Measurements from ENCODE around the gene NRF1. TPM values are rescaled to one million over a fixed set of nuclear protein-coding genes. Genes with fewer than 3 reads are reported as not detected.

The NRF1 gene
- total RNA-seq, 1 experiment from 2014 or later: 18.4 TPM

DNA sequence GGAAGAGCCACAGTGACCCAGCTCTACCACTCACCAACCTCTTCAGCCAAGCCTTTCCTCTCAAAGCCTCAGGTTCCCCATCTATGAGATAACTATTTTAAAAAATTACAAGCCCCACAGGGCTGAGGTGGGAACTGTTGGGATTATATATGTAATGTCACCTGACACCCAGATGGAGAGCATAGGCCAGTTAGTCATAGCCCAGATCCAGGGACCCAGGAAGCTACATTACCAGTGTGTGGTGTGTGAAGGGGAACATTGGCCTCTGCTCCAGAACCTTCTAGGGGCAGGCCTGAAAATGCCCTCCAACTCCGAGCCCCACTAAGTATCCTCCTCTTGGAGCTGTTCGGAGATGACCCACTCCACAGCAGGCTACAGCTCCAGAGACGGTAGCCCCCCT is 162.4 kb downstream of the NRF1 start:
- no peak for DNase-seq (ENCODE audit: unreplicated experiment)
- no peaks in the 10 kb centered on the region for H3K36me3 Mint-ChIP-seq (ENCODE audit: insufficient read depth, unreplicated experiment)
- no peak overlapping the region for H3K27ac Mint-ChIP-seq (ENCODE audit: low read depth, unreplicated experiment)
- ChIA-PET CTCF (no interaction called here), POLR2A (interaction anchor here (0.9 kb wide), 1 partner anchor 14 kb away, joined by 3 read pairs; no protein-coding TSS in a partner anchor)
- H3K27me3 Mint-ChIP-seq (ENCODE audit: insufficient read depth, unreplicated experiment): no peaks in the 10 kb centered on the region
- no peaks in the 10 kb centered on the region for H3K4me1 Mint-ChIP-seq (ENCODE audit: insufficient read depth, unreplicated experiment)
- intact Hi-C loops (cut with micrococcal nuclease): no loop called here
- H3K9me3 Mint-ChIP-seq (ENCODE audit: unreplicated experiment): no peaks in the 10 kb centered on the region
- H3K4me3 Mint-ChIP-seq (ENCODE audit: unreplicated experiment): no peak overlapping the region
- BruUV-seq (replicated peaks): no TSS peak
- TF ChIP-seq, protein P1, sequence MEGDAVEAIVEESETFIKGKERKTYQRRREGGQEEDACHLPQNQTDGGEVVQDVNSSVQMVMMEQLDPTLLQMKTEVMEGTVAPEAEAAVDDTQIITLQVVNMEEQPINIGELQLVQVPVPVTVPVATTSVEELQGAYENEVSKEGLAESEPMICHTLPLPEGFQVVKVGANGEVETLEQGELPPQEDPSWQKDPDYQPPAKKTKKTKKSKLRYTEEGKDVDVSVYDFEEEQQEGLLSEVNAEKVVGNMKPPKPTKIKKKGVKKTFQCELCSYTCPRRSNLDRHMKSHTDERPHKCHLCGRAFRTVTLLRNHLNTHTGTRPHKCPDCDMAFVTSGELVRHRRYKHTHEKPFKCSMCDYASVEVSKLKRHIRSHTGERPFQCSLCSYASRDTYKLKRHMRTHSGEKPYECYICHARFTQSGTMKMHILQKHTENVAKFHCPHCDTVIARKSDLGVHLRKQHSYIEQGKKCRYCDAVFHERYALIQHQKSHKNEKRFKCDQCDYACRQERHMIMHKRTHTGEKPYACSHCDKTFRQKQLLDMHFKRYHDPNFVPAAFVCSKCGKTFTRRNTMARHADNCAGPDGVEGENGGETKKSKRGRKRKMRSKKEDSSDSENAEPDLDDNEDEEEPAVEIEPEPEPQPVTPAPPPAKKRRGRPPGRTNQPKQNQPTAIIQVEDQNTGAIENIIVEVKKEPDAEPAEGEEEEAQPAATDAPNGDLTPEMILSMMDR (IDR thresholded peaks at IDR 0.05; ENCODE audit: unreplicated experiment): no peak

DNA sequence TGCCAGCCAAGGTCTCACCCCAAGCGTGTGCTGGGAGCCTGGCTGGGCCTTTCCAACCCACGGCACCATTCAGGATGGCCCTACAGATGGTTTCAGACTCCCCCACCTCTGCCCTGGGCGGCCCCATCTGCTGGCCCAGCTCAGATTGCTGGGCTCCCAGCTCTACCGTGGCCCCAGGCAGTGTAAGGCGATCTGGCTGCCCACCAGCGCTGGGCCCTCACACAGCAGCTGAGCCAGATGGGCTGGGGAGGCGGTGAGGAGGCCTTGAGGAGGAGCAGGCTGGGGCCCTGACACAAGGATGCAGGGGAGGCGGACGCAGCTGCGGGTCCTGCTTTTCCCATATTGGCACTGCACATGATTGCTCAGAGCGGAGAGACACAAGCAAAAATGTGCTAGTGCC is 162.8 kb downstream of the NRF1 start:
- Mint-ChIP-seq H3K4me3 (ENCODE audit: unreplicated experiment) (no peak overlapping the region), H3K4me1 (ENCODE audit: insufficient read depth, unreplicated experiment) (no peaks in the 10 kb centered on the region)

DNA sequence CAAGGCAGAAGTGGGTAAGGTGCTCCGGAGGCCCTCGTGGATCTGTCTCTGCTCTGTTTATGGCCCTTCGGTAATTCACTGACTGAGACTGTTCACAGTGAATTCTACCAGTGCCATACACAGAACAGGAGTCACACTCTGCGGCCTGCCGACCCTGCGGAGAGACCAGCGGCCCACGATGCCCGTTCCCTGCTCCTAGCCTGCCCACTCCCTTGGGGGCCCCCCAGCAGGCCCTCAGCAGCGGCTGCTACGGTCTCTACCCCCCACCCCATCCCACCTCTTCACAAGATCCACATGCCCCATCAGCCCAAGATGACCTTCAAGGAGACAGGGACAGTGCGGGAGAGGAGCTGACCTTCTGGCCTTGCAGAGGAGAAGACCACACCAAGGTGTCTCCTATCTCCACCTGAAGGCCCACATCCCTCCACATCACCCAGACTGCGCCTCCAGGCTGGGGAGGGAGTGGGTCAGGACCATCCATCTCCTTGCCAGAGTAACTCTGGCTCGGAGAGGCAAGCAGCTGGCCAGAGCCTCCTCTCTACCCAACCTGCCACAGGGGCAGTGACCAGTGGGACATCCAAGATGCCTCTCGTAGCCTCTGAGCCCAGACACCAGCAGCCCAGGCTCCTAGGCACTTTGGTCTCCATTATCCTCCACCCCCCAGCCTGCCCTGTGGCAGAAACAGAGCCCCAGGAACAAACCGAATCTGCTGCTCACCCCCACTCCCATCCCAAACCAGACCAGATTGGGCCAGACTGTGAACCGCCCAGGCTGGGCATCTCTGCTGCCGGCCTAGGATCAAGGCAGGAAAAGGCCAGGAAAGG is 163.6 kb downstream of the NRF1 start:
- Mint-ChIP-seq H3K4me3 (ENCODE audit: unreplicated experiment) (no peak overlapping the region), H3K27me3 (ENCODE audit: insufficient read depth, unreplicated experiment) (no peaks in the 10 kb centered on the region), H3K4me1 (ENCODE audit: insufficient read depth, unreplicated experiment) (no peaks in the 10 kb centered on the region), H3K27ac (ENCODE audit: low read depth, unreplicated experiment) (no peak overlapping the region), H3K9me3 (ENCODE audit: unreplicated experiment) (no peaks in the 10 kb centered on the region), H3K36me3 (ENCODE audit: insufficient read depth, unreplicated experiment) (no peaks in the 10 kb centered on the region)
- ChIA-PET POLR2A (no interaction called here), CTCF (no interaction called here)
- intact Hi-C loops (cut with micrococcal nuclease): no loop called here
- no peak for DNase-seq (ENCODE audit: unreplicated experiment)
- no TSS peak for BruUV-seq (replicated peaks)
- TF ChIP-seq, protein P1 (IDR thresholded peaks at IDR 0.05; ENCODE audit: unreplicated experiment): no peak

More for the DNA sequence above, 162.8 kb downstream of the NRF1 start:
- DNase-seq (ENCODE audit: unreplicated experiment): no peak
- POLR2A ChIA-PET: no interaction called here
- H3K27me3 Mint-ChIP-seq (ENCODE audit: insufficient read depth, unreplicated experiment): no peaks in the 10 kb centered on the region
- no peak overlapping the region for H3K27ac Mint-ChIP-seq (ENCODE audit: low read depth, unreplicated experiment)
- intact Hi-C loops (cut with micrococcal nuclease): no loop called here
- no TSS peak for BruUV-seq (replicated peaks)
- H3K9me3 Mint-ChIP-seq (ENCODE audit: unreplicated experiment): no peaks in the 10 kb centered on the region
- TF ChIP-seq, protein P1 (IDR thresholded peaks at IDR 0.05; ENCODE audit: unreplicated experiment): no peak
- CTCF ChIA-PET: no interaction called here
- no peaks in the 10 kb centered on the region for H3K36me3 Mint-ChIP-seq (ENCODE audit: insufficient read depth, unreplicated experiment)

DNA sequence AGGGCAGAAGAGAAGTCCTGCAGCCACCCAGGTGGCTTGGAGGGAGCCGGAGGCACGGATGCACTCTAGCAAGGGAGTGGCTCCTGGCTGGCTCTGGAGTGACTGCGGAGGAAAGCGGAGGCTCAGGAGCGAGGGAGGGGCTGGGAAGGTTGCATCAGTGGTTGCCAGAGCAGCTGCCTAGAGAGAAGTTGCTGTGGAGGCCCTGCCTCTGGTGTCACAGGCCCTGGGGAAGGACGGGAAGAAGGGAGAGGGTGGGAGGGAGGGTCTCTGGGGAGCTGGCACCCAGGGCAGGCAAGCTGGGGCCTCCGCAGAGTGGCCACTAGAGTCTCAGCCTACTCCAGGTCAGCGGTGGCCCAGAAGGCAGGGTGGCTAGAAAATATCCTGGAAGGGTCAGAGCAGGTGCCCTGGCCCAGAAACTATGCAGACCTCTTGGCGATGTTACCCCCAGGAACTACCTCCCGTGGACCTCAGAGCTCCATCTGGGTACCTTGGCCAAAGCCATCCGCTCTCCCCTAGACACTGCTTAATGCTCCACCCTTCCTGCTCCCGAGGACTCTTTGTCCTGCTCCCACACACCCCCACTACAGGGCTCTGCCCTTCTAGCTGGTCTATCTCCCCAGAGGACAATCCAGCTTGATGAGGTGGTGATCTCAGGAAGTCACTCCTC is 164.3 kb downstream of the NRF1 start:
- TF ChIP-seq, protein P1 (IDR thresholded peaks at IDR 0.05; ENCODE audit: unreplicated experiment): no peak
- BruUV-seq (replicated peaks): no TSS peak
- H3K27me3 Mint-ChIP-seq (ENCODE audit: insufficient read depth, unreplicated experiment): no peaks in the 10 kb centered on the region
- DNase-seq (ENCODE audit: unreplicated experiment): no peak
- CTCF ChIA-PET: no interaction called here
- no peaks in the 10 kb centered on the region for H3K9me3 Mint-ChIP-seq (ENCODE audit: unreplicated experiment)
- H3K27ac Mint-ChIP-seq (ENCODE audit: low read depth, unreplicated experiment): no peak overlapping the region
- POLR2A ChIA-PET: no interaction called here
- H3K36me3 Mint-ChIP-seq (ENCODE audit: insufficient read depth, unreplicated experiment): no peaks in the 10 kb centered on the region
- no peak overlapping the region for H3K4me3 Mint-ChIP-seq (ENCODE audit: unreplicated experiment)
- H3K4me1 Mint-ChIP-seq (ENCODE audit: insufficient read depth, unreplicated experiment): no peaks in the 10 kb centered on the region
- intact Hi-C loops (cut with micrococcal nuclease): no loop called here
